ENCODE measurements around the gene ASB9. TPM values are rescaled to one million over a fixed set of nuclear protein-coding genes. Genes with fewer than 3 reads are reported as not detected.

The ASB9 gene
- total RNA-seq (2021) = 5.7 and 5.8 TPM in 2 replicates
- percentile 30 among the genes with signal in this experiment for Bru-seq, nascent RNA
- BruChase-seq, experiment 1, labeled RNA remaining after a 2-hour chase = percentile 34 among the genes with signal in this experiment
- percentile 35 among the genes with signal in this experiment for BruChase-seq, experiment 2, labeled RNA remaining after a 6-hour chase
- long read RNA-seq, transcript ASB9-202 (7 exons, 1,652 nt) = major isoform, 5 of 15 reads
- long read RNA-seq, partial matches to known transcripts = 0 of 15 reads
- long read RNA-seq, other reads (novel, unspliced or antisense) = 5 of 15 reads

GRCh38 chrX:15269618-15270521, at the start of gene ASB9:
ASB9 (minus strand) TSS chrX:15270083; CDS start chrX:15269874, 209 bp downstream.
- peak within 1 kb of the TSS; percentile 80 for H2AFZ ChIP-seq
- POLR2A ChIA-PET (ENCODE audit: unreplicated experiment) = interaction anchor here (0.6 to 0.7 kb wide), 3 partner anchors 468 to 1450 kb away, joined by 3 to 6 read pairs (median 3); partner anchors contain the start of genes CA5B and SYAP1
- no peaks in the 10 kb centered on the region for H3K9me2 ChIP-seq (ENCODE audit: insufficient read depth)
- no peaks in the 10 kb centered on the region for H3K27me3 ChIP-seq (ENCODE audit: insufficient read depth, low read depth)
- peaks cover 17% of the 10 kb centered on the region for H3F3A ChIP-seq (ENCODE audit: insufficient read depth, low read depth)
- CTCF ChIA-PET = no interaction called here
- peak within 1 kb of the TSS; percentile 81 for H3K27ac ChIP-seq
- no TSS peak for BruUV-seq (replicated peaks)
- H3K9me3 ChIP-seq (ENCODE audit: insufficient read depth, low read depth) = no peaks in the 10 kb centered on the region
- peaks cover 21% of the 10 kb centered on the region for H3K4me1 ChIP-seq (replicated peaks; ENCODE audit: insufficient read depth)
- no peaks in the 10 kb centered on the region for H3K36me3 ChIP-seq (ENCODE audit: low read depth)
- peak within 1 kb of the TSS; percentile 55 for H3K4me3 ChIP-seq
- H3K4me2 ChIP-seq = peak within 1 kb of the TSS; percentile 86
- peak; percentile 79 to 89 for DNase-seq
- H4K20me1 ChIP-seq (ENCODE audit: insufficient read depth) = no peaks in the 10 kb centered on the region
- intact Hi-C loops (cut with micrococcal nuclease; ENCODE audit: unreplicated experiment) = no loop called here
- TF ChIP-seq CTCF (conservative IDR thresholded peaks at IDR 0.05) = no peak
- TF ChIP-seq EZH2 (IDR thresholded peaks at IDR 0.05; ENCODE audit: low read depth) = no peak
- no peaks in the 10 kb centered on the region for H3K79me2 ChIP-seq (ENCODE audit: low read depth)

- Histone ChIP-seq H3K79me2 (ENCODE audit: low read depth) (no peaks in the 10 kb centered on the region), H3K36me3 (ENCODE audit: low read depth) (no peaks in the 10 kb centered on the region), H3K4me1 (replicated peaks; ENCODE audit: insufficient read depth) (no peaks in the 10 kb centered on the region), H2AFZ (no peak overlapping the region), H3K9me2 (ENCODE audit: insufficient read depth) (no peaks in the 10 kb centered on the region), H3K27me3 (ENCODE audit: insufficient read depth, low read depth) (no peaks in the 10 kb centered on the region), H3K4me2 (no peak overlapping the region), H3K4me3 (no peak overlapping the region), H3K9me3 (ENCODE audit: insufficient read depth, low read depth) (no peaks in the 10 kb centered on the region), H3K27ac (no peak overlapping the region), H3F3A (ENCODE audit: insufficient read depth, low read depth) (no peaks in the 10 kb centered on the region), H4K20me1 (ENCODE audit: insufficient read depth) (no peaks in the 10 kb centered on the region)
- ChIA-PET POLR2A (ENCODE audit: unreplicated experiment) (no interaction called here), CTCF (no interaction called here)
- BruUV-seq (replicated peaks) = no TSS peak
- TF ChIP-seq EZH2 (IDR thresholded peaks at IDR 0.05; ENCODE audit: low read depth) = no peak
- no peak for TF ChIP-seq CTCF (conservative IDR thresholded peaks at IDR 0.05)
- intact Hi-C loops (cut with micrococcal nuclease; ENCODE audit: unreplicated experiment) = no loop called here
- no peak for DNase-seq
Measured at GRCh38 chrX:15319075-15319474, 49.2 kb upstream of the ASB9 start.

- Histone ChIP-seq H3K36me3 (ENCODE audit: low read depth) (no peaks in the 10 kb centered on the region), H3K27me3 (ENCODE audit: insufficient read depth, low read depth) (no peaks in the 10 kb centered on the region), H3F3A (ENCODE audit: insufficient read depth, low read depth) (no peaks in the 10 kb centered on the region), H4K20me1 (ENCODE audit: insufficient read depth) (no peaks in the 10 kb centered on the region), H3K4me1 (replicated peaks; ENCODE audit: insufficient read depth) (0 out of 2 replicates have a peak, but pooled peaks cover 1% of the 10 kb centered on the region), H3K79me2 (ENCODE audit: low read depth) (no peaks in the 10 kb centered on the region), H2AFZ (no peak within 1 kb of the TSS), H3K9me2 (ENCODE audit: insufficient read depth) (no peaks in the 10 kb centered on the region), H3K4me3 (no peak within 1 kb of the TSS), H3K4me2 (no peak within 1 kb of the TSS), H3K27ac (no peak within 1 kb of the TSS), H3K9me3 (ENCODE audit: insufficient read depth, low read depth) (no peaks in the 10 kb centered on the region)
- TF ChIP-seq CTCF (conservative IDR thresholded peaks at IDR 0.05) = no peak
- no peak for TF ChIP-seq EZH2 (IDR thresholded peaks at IDR 0.05; ENCODE audit: low read depth)
- CTCF ChIA-PET = no interaction called here
- POLR2A ChIA-PET (ENCODE audit: unreplicated experiment) = no interaction called here
- intact Hi-C loops (cut with micrococcal nuclease; ENCODE audit: unreplicated experiment) = no loop called here
- DNase-seq = no peak
- no TSS peak for BruUV-seq (replicated peaks)
Measured at GRCh38 chrX:15315509-15315908, 45.6 kb upstream of the ASB9 start, which contains the start of gene ASB11. ASB11 (minus strand) TSS chrX:15315640; CDS start chrX:15315605, 35 bp downstream.

Data from PC-9 (cell line).